Astrocyte of the cerebellum (primary cell): ENCODE measurements around the gene PPM1B.

Source experiments
- DNase-seq: peaks from one replicate; pipeline ENCODE4 v3.0.0-alpha.2; 2011; ENCODE audit warnings: low read depth
- H3K4me3 ChIP-seq: 2 replicates; pipeline ENCODE4 v1.5.1; 2011; ENCODE audit warnings: mild to moderate bottlenecking, low read depth, low read length, moderate library complexity
- CTCF ChIP-seq: IDR thresholded peaks from 2 replicates; pipeline ENCODE4 v1.5.1; 2012; ENCODE audit warnings: low read length, low read depth, moderate library complexity, mild to moderate bottlenecking; ENCODE audit errors: missing control alignments
- in situ Hi-C: cut with HindIII; loops from 2 replicates; pipeline ENCODE4 v1.10.0; 2017; ENCODE audit warnings: low sequenced_read_pairs

PPM1B gene

GRCh38 chr2:44137048-44137447 lies 31.6 kb upstream of the PPM1B start:
- in situ Hi-C loops: no loop called here
- H3K4me3 ChIP-seq: no peak overlapping the region
- DNase-seq: no peak
- no peak for TF ChIP-seq CTCF

GRCh38 chr2:44137872-44138551 lies 30.7 kb upstream of the PPM1B start:
- DNase-seq: no peak
- TF ChIP-seq CTCF: no peak
- in situ Hi-C loops: no loop called here
- H3K4me3 ChIP-seq: no peak overlapping the region

DNA sequence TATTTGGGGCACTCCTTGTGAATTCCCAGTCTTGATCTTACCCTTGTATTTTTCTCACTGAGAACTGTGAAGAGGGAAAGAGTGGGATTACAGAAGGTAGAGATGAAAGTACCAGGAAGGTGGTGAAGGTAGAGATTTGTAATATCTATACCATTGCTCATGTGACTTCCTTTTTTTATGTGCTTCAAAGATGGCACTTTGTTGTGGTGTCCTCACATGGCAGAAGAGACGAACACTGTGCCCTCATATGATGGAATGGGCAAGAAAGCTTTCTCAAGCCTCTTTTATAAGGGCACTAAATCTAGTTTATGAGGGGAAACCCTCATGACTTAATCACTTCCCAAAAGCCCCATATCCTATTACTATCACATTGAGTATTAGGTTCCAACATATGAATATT lies 28.9 kb upstream of the PPM1B start:
- in situ Hi-C loops: no loop called here
- no peak for DNase-seq
- no peak overlapping the region for H3K4me3 ChIP-seq
- TF ChIP-seq CTCF: no peak

DNA sequence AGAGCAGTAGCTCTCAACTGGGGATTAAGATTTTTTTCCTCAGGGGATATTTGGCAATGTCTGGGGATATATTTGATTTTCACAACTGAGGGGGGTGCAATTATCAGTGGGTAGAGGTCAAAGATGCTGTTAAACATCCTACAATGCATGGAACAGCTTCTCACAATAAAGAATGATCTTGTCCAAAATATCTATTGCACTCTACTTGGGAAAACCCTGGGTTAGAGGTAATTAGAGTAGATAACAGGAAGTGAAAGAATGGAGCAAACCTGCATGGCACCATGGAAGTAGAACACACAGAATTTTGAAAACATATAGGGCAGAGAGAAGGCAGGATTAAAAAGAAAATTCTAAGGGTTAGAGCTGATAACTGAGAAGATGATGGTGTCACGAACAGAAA lies 26.4 kb upstream of the PPM1B start:
- no peak overlapping the region for H3K4me3 ChIP-seq
- TF ChIP-seq CTCF: no peak
- in situ Hi-C loops: no loop called here
- no peak for DNase-seq

GRCh38 chr2:44143701-44144100 lies 25.0 kb upstream of the PPM1B start:
- H3K4me3 ChIP-seq: no peak overlapping the region
- DNase-seq: no peak
- in situ Hi-C loops: no loop called here
- no peak for TF ChIP-seq CTCF

- in situ Hi-C loops: no loop called here
- H3K4me3 ChIP-seq: no peak overlapping the region
- no peak for DNase-seq
- TF ChIP-seq CTCF: no peak
Observed at GRCh38 chr2:44148999-44149398, 19.7 kb upstream of the PPM1B start.
